GM21390 (cell line): ENCODE data around the gene VPS9D1.
A peak's percentile ranks its signal among the peaks of the same experiment; 100 is the strongest.

Experiments
- ATAC-seq: cut with Tn5 transposase; IDR thresholded peaks from one replicate; pipeline ENCODE4 v1.9.1; 2021; ENCODE audit not compliant: unreplicated experiment

Gene VPS9D1, protein sequence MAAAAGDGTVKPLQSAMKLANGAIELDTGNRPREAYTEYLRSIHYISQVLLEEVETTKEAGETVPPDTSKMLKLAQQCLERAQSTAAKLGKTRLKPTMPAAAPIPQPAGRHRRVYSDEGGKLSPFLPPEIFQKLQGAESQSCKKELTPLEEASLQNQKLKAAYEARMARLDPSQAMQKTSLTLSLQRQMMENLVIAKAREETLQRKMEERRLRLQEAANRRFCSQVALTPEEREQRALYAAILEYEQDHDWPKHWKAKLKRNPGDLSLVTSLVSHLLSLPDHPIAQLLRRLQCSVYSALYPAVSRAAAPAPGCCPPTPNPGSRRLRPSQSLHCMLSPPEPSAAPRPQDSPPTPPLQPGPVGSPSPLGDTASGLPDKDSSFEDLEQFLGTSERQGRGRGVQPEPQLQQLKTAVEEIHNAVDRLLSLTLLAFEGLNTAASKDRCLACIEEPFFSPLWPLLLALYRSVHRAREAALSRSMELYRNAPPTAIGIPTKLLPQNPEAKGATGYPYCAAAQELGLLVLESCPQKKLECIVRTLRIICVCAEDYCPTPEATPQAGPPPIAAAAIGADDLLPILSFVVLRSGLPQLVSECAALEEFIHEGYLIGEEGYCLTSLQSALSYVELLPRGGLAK

DNA sequence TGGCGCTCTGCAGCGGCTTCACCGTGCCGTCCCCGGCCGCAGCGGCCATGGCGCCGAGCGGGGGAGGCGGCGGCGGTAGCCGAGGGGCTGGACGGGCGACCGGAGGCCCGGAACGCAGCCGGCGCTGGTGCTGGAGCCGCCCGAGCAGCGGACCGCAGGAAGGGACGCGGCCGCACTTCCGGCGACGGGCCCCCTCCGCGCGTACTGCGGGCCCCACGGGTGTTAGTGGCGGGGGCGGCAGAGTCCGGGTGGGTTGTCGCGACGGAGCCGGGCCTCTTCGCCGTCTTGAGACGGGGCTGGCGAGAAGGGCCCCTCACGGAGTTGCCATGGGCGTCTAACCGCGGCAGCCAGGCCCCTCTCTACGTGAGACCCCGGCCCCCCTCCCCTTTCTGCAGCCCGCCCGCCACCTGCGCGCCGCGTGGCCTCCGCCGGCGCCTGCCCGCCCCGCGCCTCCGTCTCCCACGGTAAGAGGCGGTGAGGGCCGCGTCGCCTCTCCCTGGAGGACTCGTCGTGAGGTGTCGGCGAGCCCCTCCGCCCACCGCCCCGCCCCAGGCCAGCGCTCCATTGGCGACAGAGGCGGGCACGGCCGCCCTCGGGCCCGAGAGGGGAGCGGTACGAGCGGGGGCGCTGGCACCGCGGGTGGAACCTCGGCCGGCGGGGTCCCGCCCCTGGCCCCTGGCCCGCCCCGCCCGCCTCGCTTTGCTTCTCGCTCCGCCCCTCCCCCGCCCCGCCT lies at the start of gene VPS9D1, which contains the start of gene ZNF276:
Gene VPS9D1 (minus strand): TSS at position 86 of the 733 bp plus-strand sequence. CDS start 37 bp downstream, at position 49.
Gene ZNF276 (plus strand): TSS at position 725 of the 733 bp plus-strand sequence. CDS start 104 bp downstream, outside the sequence.
- ATAC-seq, result peak; percentile 45

DNA sequence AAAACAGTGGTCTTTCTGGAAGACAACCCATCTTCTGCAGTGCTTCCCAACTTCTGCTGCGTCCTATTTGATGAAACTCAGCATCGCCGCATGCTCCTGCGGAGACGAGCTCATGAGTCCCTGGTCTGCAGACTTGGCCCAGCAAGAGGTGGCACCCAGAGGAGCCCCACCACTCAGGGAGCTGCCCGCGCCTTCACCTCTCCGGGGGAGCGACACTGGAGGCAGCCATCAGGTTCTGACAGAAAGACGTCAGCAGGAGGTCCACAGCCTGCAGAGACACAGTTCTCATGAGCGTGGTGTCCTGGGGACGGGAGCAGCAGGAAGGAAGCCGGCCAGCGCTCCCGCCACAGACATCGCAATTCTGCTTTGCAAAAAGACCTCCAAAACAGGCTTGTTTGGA lies 49.7 kb upstream of the VPS9D1 start:
- ATAC-seq, result no peak

DNA sequence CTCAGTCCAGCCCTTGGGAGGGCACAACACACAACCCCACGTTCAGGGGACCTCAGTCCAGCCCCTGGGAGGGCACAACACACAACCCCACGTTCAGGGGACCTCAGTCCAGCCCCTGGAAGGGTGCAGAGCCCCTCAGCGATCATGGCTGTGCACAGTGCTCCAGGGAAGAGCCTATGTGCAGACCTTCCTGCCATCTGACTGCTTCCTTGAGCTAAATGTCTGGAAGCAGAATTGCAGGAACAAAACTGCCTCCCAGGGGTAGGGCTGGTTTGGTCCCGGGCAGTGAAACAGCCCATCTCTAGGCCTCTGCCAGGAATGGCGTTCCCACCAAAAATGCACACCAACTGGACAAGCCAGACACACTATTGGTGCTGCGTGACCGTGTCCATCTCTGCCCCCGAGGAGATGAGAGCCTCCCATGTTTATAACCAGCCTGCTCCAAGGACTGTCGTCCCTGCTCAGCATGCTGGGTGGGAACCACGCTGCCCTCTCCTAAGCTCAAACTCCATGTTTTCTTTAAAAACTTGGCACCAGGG lies 44.7 kb upstream of the VPS9D1 start:
- ATAC-seq, result peak; percentile 6

DNA sequence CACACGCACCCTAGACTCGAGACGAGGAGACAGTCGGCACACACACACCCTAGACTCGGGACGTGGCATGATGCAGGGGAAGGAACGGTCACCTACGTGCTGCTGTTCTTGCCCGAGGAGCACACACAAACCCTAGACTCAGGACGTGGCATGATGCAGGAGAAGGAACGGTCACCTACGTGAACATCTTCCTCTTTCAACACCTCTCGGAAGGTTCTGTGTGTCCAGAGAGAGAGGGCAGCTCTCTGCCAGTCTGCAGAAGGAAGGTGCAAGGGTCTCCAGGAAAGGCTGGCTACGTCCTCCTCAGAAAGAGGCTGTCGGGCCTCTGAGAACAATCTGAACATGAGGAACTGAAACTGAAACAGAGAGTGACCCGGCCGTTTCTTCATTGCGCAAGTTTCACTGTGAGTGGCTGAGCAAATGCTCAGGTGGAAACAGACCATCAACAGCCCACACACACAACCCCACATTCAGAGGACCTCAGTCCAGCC lies 44.1 kb upstream of the VPS9D1 start:
- ATAC-seq, result peak; percentile 89

DNA sequence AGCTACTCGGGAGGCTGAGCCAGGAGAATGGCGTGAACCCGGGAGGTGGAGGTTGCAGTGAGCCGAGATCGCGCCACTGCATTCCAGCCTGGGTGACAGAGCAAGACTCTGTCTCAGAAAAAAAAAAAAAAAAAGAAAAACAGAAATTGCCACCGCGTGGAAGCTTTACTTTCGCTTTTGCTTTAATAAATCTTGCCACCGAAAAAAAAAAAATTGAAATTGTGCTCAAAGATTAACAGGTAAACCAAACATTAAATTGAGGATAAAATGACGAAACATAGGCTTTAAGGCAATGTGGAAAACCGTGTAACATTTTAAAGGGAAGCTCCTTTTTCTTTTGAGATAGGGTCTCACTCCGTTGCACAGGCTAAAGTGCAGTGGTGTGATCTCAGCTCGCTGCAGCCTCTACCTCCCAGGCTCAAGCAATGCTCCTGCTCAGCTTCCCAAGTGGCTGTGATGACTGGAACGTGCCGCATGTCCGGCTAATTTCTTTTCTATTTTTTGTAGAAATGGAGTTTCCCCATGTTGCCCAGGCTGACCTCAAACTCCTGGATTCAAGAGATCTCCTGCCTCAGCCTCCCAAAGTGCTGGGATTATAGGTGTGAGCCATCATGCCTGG lies 40.7 kb upstream of the VPS9D1 start:
- no peak for ATAC-seq

DNA sequence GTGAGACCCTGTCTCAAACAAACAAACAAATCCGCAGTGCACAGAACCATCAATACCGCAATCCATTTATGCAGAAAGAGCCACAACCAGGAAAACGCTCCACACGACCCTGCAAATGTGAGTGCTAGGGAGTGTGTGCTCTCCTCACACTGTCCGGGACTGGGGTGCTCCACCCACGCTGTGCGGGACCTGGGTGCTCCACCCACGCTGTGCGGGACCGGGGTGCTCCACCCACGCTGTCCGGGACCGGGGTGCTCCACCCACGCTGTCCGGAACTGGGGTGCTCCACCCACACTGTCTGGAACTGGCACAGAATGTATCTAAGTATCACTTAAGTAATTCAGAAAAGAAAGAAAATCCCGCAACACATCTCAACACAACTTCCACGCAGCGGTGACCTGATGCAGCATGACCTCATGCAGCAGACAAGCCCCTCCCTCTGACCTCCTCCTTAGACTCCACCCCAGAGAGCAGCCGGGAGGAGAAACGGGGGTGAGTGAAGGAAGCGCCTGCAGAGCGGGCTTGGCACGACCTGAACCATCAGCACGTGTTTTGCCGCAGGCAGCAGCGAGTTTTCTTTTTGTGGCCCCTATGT lies 39.1 kb upstream of the VPS9D1 start:
- ATAC-seq, result no peak

DNA sequence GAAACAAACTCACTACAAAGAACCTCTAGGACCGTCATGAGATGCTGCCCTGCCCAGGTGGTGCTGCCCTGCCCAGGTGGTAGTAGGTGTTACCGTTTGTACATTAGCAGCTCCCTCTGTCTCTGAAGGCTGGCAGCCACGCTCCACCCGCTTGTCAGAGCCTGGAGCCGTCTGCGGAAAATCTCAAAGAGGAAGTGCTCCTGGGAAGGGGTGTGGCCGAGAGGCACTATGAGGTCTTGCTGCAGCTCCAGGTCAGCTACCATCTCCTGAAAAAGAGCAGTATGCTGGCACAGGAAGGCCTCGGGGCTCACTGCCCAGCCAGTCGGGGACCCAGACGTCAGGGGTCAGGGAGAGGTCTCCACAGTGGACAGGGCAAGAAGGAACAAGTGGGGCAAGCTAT lies 28.9 kb upstream of the VPS9D1 start:
- ATAC-seq, result no peak

DNA sequence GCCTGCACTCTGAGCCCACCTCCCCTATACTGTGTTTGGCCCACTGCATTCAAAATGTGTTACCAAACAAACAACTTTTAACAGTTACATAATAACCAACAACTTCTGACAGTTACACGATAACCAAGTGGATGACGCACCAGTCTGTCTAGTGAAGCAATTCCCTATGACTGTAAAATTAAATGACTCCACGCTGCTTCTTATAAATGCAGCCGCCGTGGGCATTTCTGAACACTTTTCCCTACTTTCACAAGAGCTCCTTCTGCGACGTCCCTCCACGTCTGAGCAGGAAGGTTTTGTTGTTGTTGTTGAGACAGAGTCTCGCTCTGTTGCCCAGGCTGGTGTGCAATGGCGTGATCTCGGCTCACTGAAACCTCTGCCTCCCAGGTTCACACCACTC lies 28.2 kb upstream of the VPS9D1 start:
- no peak for ATAC-seq

DNA sequence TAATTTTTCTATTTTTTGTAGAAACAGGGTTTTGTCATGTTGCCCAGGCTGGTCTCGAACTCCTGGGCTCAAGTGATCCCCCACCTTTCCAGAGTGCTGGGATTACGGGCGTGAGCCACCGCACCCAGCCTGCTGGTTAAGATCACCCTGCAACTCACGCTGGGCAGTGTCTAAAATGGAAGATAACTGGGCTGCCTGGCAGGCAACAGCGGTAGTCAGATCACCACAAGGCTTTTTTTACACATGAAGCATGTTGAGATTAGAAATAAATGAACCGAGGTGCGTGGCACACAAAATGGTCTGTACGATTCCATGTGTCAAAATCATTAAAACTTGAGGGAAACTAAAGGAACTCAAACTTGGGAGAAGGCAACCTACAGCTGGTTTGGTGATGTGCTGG lies 27.4 kb upstream of the VPS9D1 start:
- no peak for ATAC-seq

DNA sequence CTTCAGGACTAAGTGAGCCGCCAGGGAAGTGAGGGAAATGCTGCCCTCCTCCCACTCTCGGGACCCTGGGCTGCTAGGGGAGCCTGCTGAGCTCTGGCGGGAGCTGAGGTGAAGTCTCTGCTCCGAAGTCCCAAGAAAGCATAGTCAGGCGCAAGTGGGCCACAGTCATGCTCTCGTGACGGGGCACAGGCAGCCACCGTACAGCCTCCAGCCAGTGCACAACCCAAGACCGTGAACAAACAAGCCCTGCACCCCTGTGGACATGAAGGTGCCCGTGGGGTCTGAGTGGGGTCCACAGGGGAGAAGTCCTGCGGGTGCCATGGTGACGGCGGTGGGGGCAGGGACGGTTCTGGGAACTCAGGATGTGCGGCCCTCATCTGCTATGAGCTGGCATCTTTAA lies 25.3 kb upstream of the VPS9D1 start:
- no peak for ATAC-seq

DNA sequence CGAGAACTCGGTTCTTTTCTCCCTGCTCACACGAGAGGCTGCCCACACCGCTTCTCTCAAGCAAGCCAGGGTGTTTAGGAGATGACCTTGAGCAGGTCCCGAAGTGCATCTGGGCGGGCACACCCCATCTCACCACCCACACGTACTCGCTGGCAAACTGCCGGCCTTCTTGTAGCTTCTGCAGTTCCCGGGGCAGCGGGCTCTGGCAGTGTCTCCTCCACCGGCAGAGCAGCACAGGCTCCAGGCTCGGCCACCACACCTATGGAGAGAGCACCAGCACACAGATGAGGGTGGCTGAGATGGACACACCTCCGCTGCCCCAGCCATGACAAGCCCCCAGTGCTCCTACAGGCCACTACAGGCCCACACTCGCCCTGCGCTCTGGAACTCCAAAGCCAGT lies 24.1 kb upstream of the VPS9D1 start:
- ATAC-seq, result no peak

DNA sequence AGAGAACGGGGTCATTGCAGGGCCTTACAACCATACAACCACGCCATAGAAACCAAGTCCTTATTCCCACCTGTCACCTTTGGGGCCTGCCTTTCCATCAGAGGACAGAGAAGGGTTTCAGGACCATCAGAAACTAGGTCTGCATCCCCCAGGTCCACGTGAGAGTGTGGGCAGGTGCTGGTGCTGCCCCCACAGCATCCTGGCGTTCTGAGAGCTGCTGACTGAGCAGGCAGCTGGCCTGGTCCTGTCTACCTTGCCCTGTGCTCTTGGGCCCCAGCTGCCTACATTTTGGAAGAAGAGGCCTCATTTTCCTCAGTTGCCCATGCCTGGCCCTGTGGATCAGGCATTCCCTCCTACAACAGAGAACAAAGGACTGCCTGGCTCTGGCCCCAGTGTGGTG lies 22.2 kb upstream of the VPS9D1 start:
- ATAC-seq, result no peak

DNA sequence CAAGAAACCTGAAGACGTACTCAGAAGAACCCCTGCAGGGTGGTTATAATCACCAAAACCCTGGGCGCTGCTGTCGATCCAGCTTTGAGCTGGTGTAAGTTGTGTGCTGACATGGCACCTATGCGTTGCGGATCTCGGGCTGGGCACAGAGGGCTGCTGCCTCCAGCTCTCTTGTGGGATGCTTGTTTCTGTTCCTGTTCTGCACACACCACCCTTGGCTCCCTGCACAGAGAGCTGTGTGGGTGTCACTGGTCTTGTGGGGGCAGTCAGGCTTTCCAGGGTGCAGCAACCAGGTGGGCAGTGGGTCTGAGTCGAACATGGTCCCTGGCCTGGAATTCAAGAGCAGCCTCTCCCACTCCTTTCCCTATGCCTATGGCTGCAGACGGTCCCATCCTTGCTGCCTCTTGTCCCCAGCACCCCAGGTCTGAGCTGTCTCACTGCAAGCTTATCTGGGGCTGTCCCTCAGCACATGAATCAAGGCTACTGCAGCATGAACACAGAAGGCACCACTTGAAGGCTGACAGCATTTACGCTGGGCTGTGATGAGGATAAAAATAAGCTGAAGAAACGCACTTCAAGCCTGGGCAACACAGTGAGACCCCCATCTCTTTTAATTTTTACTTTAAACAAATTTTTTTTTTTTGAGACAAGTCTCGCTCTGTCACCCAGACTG lies 20.8 kb upstream of the VPS9D1 start:
- no peak for ATAC-seq

DNA sequence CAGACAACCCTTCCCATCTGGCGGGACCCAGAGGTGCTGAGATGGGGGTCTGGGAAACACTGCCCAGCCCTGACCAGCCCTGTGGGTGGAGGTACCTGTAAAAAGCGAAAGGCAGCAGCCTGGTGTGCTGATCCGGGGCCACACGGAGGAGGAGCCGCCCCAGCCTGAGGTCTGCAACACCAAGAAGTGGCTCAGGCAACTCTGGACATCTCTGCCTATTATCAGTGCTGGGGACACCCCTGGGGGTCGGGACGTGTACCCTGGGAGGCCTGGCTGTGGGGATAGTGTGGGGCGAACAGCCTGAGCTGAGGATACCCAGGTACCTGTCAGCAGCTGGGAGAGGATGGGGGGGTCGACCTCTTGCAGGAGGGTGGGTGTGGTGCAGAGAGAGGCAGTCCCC lies 18.7 kb upstream of the VPS9D1 start:
- no peak for ATAC-seq

DNA sequence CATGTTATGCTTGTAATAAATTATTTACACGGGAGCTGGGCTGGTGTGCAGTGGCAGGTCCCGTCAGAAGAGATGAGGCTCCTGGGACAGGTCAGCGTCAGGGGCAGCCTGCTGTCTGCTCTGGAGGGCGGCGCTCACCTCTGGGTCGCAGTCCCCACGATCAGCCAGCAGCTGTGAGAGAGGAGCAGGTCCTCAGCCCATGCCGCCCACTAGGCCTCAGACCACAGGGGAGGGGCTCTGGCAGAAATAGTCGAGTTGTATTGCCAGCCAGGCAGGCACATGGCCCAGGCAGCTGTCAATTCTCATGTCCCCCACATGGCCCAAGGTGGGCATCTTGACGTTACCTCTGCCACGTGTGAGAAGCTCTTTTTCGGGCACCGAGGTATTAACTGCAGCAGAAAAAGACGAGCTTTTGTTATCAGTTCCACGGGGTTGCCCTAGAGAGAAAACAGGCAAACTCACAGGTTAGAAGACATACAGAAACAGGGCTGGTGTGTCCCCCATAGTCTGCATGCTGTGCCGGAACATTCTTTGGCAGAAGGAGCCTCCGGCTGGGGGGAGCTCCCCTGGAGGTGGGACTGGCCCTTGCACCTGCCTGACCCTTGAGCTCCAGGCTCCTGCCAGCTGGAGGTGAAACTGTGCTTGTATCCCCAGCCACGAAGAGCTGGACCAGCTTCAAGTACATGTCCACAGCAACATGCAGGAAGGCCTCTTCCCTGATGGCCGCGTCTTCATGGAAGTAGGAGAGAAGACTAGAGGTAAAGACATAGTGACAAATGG lies 18.0 kb upstream of the VPS9D1 start:
- no peak for ATAC-seq

DNA sequence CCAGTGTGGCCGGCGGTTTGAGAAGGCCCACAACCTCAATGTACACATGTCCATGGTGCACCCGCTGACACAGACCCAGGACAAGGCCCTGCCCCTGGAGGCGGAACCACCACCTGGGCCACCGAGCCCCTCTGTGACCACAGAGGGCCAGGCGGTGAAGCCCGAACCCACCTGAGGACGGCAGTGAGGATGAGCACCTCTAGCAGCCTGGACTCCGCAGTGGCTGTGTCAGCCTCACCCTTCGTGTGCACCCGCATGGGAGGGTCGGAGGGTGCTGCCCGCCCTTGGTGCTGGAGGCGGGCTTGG lies 17.3 kb upstream of the VPS9D1 start:
- no peak for ATAC-seq

DNA sequence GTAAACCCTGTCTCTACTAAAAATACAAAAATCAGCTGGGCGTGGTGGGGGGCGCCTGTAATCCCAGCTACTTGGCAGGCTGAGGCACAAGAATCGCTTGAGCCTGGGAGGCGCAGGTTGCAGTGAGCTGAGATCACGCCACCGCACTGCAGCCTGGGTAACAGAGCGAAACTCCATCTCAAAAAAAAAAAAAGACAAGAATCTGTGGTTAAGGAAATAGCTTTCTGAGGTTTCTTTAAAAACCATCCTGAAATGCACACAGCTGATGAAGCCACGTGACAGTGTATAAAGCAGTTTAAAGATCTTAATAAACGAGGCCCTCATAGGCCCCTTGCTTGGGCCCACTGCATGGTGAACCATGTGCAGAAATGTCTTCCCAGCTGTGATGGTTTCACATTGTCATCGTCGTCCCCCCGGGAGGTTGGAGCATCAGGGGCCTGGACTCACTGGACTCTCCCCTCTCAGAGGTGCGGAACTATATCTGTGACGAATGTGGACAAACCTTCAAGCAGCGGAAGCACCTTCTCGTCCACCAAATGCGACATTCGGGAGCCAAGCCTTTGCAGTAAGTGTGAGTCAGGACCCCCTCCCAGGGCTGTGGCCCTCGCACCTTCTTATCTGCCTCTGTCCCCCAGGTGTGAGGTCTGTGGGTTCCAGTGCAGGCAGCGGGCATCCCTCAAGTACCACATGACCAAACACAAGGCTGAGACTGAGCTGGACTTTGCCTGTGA lies 16.8 kb upstream of the VPS9D1 start:
- no peak for ATAC-seq

DNA sequence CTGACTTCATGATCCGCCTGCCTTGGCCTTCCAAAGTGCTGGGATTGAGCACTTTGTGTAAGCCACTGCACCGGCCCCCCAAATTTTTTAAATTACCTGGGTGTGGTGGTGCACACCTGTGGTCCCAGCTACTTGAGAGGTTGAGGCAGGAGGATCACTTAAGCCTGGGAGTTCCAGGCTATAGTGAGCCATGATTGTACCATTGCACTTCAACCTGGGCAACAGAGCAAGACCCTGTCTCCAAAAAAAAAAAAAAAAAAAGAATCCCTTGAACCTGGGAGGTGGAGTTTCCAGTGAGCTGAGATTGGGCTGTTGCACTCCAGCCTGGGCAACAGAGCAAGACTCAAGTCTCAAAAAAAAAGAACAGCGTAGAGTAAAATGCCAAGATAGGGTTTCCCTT lies 15.9 kb upstream of the VPS9D1 start:
- ATAC-seq, result no peak

DNA sequence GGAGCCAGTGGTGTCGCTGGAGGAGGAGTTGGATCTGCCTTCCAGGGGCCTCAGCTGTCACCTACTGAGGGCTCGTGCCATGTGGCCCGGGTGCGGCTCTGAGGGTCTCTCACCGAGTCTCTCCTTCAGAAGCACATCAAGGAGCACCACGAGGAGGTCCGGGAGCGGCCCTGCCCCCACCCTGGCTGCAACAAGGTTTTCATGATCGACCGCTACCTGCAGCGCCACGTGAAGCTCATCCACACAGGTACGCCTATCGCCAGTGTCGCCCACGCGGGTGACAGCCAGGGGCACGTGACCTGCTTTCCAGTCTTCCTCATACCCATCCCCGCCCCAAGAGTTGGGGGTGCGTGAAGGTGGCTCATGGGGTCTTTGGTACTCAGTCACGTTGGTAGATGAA lies 13.1 kb upstream of the VPS9D1 start:
- no peak for ATAC-seq
